MM.1S (cell line): ENCODE results near the gene PPP6R2.

Experiments used
- DNase-seq: peaks from one replicate; pipeline ENCODE4 v3.0.0-alpha.2; 2015
- H2AFZ ChIP-seq: fragments of 300-600 bp; sonication (generic); 2 replicates; pipeline ENCODE4 v1.6.0; 2016; ENCODE audit warnings: antibody characterized with exemption, low read length
- H3F3A ChIP-seq: fragments of 300-600 bp; sonication (generic); 2 replicates; pipeline ENCODE4 v1.6.1; 2016; ENCODE audit warnings: mild to moderate bottlenecking, antibody characterized with exemption, low read length, moderate library complexity, mixed read lengths; ENCODE audit not compliant: insufficient read depth
- H3K27ac ChIP-seq: fragments of 300-600 bp; sonication (generic); 2 replicates; pipeline ENCODE4 v1.5.1; 2016; ENCODE audit warnings: mild to moderate bottlenecking, low read length
- H3K27me3 ChIP-seq: fragments of 300-600 bp; sonication (generic); replicated peaks from 2 replicates; pipeline ENCODE4 v1.6.0; 2016; ENCODE audit warnings: low read length; ENCODE audit not compliant: insufficient read depth
- H3K36me3 ChIP-seq: fragments of 300-600 bp; sonication (generic); replicated peaks from 2 replicates; pipeline ENCODE4 v1.6.1; 2016; ENCODE audit warnings: mild to moderate bottlenecking, low read length, mixed read lengths; ENCODE audit not compliant: insufficient read depth
- H3K4me1 ChIP-seq: fragments of 300-600 bp; sonication (generic); 2 replicates; pipeline ENCODE4 v1.6.1; 2016; ENCODE audit warnings: low read length, mixed read lengths
- H3K4me2 ChIP-seq: fragments of 300-600 bp; sonication (generic); 2 replicates; pipeline ENCODE4 v1.6.0; 2016; ENCODE audit warnings: low read depth, low read length
- H3K4me3 ChIP-seq: fragments of 300-600 bp; sonication (generic); 2 replicates; pipeline ENCODE4 v1.5.1; 2016; ENCODE audit warnings: low read length, mixed read lengths
- H3K79me2 ChIP-seq: fragments of 300-600 bp; sonication (generic); 2 replicates; pipeline ENCODE4 v1.6.1; 2016; ENCODE audit warnings: mixed run types, low read length, mixed read lengths
- H3K9ac ChIP-seq: fragments of 300-600 bp; sonication (generic); 2 replicates; pipeline ENCODE4 v1.6.1; 2016; ENCODE audit warnings: low read length, mixed read lengths
- H3K9me2 ChIP-seq: fragments of 300-600 bp; sonication (generic); replicated peaks from 2 replicates; pipeline ENCODE4 v1.6.1; 2016; ENCODE audit warnings: mild to moderate bottlenecking, low read length, mixed read lengths; ENCODE audit not compliant: insufficient read depth
- H3K9me3 ChIP-seq: fragments of 300-600 bp; sonication (generic); replicated peaks from 2 replicates; pipeline ENCODE4 v1.6.1; 2016; ENCODE audit warnings: mild to moderate bottlenecking, low read length, mixed read lengths; ENCODE audit not compliant: insufficient read depth
- H4K20me1 ChIP-seq: fragments of 300-600 bp; sonication (generic); 2 replicates; pipeline ENCODE4 v1.6.1; 2016; ENCODE audit warnings: mild to moderate bottlenecking, low read length, moderate library complexity, mixed read lengths; ENCODE audit not compliant: insufficient read depth
- CTCF ChIP-seq: fragments of 300-600 bp; sonication (generic); IDR thresholded peaks from 2 replicates; pipeline ENCODE4 v1.5.1; 2016; ENCODE audit warnings: antibody characterized with exemption, low read length, mixed read lengths
- EZH2 ChIP-seq: fragments of 300-600 bp; sonication (generic); optimal IDR thresholded peaks from 2 replicates; pipeline ENCODE3; 2017; ENCODE audit warnings: low read depth, mild to moderate bottlenecking, antibody characterized with exemption, low read length, mixed read lengths
- EZH2phosphoT487 ChIP-seq: fragments of 300-600 bp; sonication (generic); IDR thresholded peaks from 2 replicates; pipeline ENCODE4 v1.6.1; 2018; ENCODE audit warnings: antibody characterized with exemption, low read length

Gene PPP6R2

GRCh38 chr22:50338042-50338573 lies 5.0 kb upstream of the PPP6R2 start:
- Histone ChIP-seq H3F3A (peaks cover 31% of the 10 kb centered on the region), H4K20me1 (no peaks in the 10 kb centered on the region), H3K27ac (no peak overlapping the region), H3K36me3 (no peaks in the 10 kb centered on the region), H3K9me3 (no peaks in the 10 kb centered on the region), H3K4me2 (no peak overlapping the region), H3K9ac (no peak overlapping the region), H3K27me3 (no peaks in the 10 kb centered on the region), H3K79me2 (no peaks in the 10 kb centered on the region), H3K4me3 (no peak overlapping the region), H3K4me1 (peaks cover 17% of the 10 kb centered on the region), H3K9me2 (no peaks in the 10 kb centered on the region), H2AFZ (no peak overlapping the region)
- TF ChIP-seq EZH2phosphoT487 (no peak), EZH2 (no peak), CTCF (no peak)
- DNase-seq = no peak

GRCh38 chr22:50338860-50339462 lies 4.2 kb upstream of the PPP6R2 start:
- H4K20me1 ChIP-seq = no peaks in the 10 kb centered on the region
- H3K9me2 ChIP-seq = no peaks in the 10 kb centered on the region
- H3K4me2 ChIP-seq = no peak overlapping the region
- H2AFZ ChIP-seq = no peak overlapping the region
- no peak for DNase-seq
- no peaks in the 10 kb centered on the region for H3K36me3 ChIP-seq
- no peaks in the 10 kb centered on the region for H3K27me3 ChIP-seq
- no peaks in the 10 kb centered on the region for H3K9me3 ChIP-seq
- no peak overlapping the region for H3K4me3 ChIP-seq
- H3K27ac ChIP-seq = no peak overlapping the region
- no peak overlapping the region for H3K9ac ChIP-seq
- H3K4me1 ChIP-seq = peaks cover 11% of the 10 kb centered on the region; the same call in 1 of the 2 replicates
- peaks cover 26% of the 10 kb centered on the region for H3F3A ChIP-seq
- TF ChIP-seq CTCF (no peak), EZH2 (no peak), EZH2phosphoT487 (no peak)
- peaks cover 3% of the 10 kb centered on the region for H3K79me2 ChIP-seq

GRCh38 chr22:50339945-50340879 lies 2.9 kb upstream of the PPP6R2 start:
- no peak for DNase-seq
- TF ChIP-seq EZH2 = no peak
- TF ChIP-seq CTCF = no peak
- no peak for TF ChIP-seq EZH2phosphoT487
- no peak overlapping the region for H3K4me2 ChIP-seq
- no peaks in the 10 kb centered on the region for H3K27me3 ChIP-seq
- no peak overlapping the region for H3K9ac ChIP-seq
- H4K20me1 ChIP-seq = no peaks in the 10 kb centered on the region
- no peak overlapping the region for H3K27ac ChIP-seq
- H2AFZ ChIP-seq = no peak overlapping the region
- peaks cover 17% of the 10 kb centered on the region for H3F3A ChIP-seq
- H3K9me2 ChIP-seq = no peaks in the 10 kb centered on the region
- no peaks in the 10 kb centered on the region for H3K9me3 ChIP-seq
- no peaks in the 10 kb centered on the region for H3K36me3 ChIP-seq
- no peak overlapping the region for H3K4me3 ChIP-seq
- H3K79me2 ChIP-seq = peaks cover 3% of the 10 kb centered on the region
- H3K4me1 ChIP-seq = 0 out of 2 replicates have a peak, but pooled peaks cover 3% of the 10 kb centered on the region
